ENCODE results near the gene PCGF6. TPM values are rescaled to one million over a fixed set of nuclear protein-coding genes. Genes with fewer than 3 reads are reported as not detected.
"Not testable (repeated sequence)": the region's sequence is repeated elsewhere in the genome, so short reads cannot be mapped to it uniquely, and the experiment has no call there.

PCGF6 gene, protein sequence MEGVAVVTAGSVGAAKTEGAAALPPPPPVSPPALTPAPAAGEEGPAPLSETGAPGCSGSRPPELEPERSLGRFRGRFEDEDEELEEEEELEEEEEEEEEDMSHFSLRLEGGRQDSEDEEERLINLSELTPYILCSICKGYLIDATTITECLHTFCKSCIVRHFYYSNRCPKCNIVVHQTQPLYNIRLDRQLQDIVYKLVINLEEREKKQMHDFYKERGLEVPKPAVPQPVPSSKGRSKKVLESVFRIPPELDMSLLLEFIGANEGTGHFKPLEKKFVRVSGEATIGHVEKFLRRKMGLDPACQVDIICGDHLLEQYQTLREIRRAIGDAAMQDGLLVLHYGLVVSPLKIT
- 11.2 and 13.8 TPM in 2 replicates for total RNA-seq (2014; rRNA removed; shearing (Covaris generic); ENCODE audit: low replicate concordance)

DNA sequence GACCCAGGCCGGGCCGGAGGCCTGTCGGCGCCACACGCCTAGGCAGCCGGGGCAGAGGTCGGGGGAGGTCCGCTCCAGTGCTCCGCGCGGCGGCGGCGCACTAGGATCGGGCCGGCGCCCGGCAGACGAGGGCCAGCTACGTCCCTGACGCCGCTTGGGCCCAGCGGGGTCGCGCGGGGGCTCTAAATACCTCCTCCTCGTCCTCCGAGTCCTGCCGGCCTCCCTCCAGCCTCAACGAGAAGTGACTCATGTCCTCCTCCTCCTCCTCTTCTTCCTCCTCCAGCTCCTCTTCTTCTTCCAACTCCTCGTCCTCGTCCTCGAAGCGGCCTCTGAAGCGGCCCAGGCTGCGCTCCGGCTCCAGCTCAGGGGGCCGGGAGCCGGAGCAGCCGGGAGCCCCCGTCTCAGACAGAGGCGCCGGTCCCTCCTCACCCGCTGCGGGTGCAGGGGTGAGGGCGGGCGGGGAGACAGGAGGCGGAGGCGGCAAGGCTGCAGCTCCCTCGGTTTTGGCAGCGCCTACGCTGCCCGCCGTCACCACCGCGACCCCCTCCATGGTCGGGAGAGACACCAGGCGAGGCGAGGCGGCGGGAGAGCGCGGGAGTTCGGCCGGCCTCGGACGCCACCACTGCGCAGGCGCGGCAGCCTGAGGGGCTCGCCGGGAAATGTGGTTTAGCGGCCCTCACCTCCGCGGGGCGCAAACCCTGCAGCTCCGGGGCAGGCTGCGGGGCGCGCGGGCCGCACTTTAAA lies at the start of gene PCGF6:
PCGF6 (minus strand) TSS at position 624 of the 744 bp plus-strand sequence; CDS start at position 550, 74 bp downstream.
- DNase-seq (ENCODE audit: low read depth): peak; percentile 80
- in situ Hi-C loops (cut with HindIII; ENCODE audit: low pct_unique_long_range_greater_than_20kb, low sequenced_read_pairs): no loop called here

DNA sequence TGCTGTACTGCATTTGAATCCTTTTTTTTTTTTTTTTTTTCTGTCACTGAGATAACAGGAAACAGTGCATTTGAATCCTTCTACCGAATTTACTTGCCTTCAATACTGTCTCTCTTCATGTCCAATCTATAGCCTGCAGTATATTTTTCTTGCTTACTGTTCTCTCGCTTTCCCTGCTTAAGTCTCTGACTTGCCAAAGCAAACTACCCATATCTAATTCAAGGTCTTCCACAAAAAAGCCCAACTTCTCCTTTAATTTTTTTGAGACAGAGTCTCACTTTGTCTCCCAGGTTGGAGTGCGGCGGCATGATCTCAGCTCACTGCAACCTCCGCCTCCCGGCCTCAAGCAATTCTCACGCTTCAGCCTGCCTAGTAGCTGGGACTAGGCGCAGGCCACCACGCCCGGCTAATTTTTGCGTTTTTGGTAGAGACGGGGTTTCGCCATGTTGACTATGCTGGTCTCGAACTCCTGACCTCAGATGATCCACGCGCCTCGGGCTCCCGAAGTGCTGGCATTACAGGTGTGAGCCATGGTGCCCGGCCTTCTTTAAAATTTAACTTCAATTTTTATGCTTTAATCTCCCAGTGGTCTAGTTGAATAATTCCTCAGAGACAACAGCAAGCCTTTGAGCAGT lies 46.4 kb upstream of the PCGF6 start:
- in situ Hi-C loops (cut with HindIII; ENCODE audit: low pct_unique_long_range_greater_than_20kb, low sequenced_read_pairs): no loop called here

DNA sequence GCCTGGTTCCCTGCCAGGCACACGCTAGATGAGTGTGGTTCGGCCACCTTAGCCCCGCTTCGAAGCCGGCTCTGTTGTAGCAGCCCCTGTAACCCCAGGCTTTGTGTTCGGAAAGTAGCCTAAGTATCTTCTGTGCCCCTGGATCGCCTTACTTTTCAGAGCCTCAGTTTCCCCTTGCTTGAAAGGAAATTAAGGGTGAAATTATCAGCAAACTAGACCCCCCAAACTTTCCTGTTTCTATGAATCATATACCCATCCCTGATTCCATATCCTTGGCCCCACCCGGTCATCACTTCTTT lies 45.8 kb upstream of the PCGF6 start:
- DNase-seq (ENCODE audit: low read depth): no peak
- in situ Hi-C loops (cut with HindIII; ENCODE audit: low pct_unique_long_range_greater_than_20kb, low sequenced_read_pairs): no loop called here

More for the DNA sequence above, 46.4 kb upstream of the PCGF6 start:
- DNase-seq (ENCODE audit: low read depth): no peak

DNA sequence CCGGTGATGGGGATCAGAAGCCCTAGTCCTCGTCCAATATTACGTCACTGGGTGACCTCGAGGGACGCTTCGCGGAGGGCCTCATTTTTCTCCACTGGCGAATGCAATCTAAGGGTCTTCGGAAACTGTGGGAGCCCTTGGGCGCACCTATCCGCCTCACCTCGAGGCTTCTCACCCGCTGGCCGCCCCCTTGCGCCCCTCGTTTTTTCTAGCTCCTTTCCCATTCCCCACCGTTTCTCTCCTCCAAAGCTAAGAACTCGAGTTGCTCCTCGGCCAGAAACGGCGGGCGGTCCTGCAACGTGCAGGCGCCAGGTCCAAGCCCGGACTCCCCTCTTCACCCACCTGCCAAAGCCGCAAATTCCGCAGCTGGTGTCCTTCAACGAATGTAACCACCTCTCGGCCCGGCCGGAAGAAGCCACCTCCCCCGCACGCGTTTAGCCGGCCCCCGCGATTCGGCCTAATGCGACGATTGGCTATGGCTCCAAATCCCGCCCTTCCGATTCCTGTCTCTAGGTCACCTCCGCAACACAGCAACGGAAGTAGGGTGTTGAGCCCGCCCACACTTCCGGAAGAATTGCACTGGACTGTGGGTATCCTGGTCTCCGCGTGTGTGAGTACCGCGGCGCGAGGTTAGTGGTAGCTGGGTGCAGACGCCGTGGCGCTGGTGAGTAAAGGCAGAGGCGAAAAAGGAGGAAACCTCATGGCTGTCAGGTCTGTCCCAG lies 45.3 kb upstream of the PCGF6 start, which contains the start of the genes ATP5MK and PDCD11:
ATP5MK (minus strand) TSS at position 409 of the 722 bp plus-strand sequence. CDS start 4,018 bp downstream, outside the sequence.
PDCD11 (plus strand) TSS at position 560 of the 722 bp plus-strand sequence. CDS start 1,801 bp downstream, outside the sequence.
- DNase-seq (ENCODE audit: low read depth): peak; percentile 95
- in situ Hi-C loops (cut with HindIII; ENCODE audit: low pct_unique_long_range_greater_than_20kb, low sequenced_read_pairs): no loop called here

DNA sequence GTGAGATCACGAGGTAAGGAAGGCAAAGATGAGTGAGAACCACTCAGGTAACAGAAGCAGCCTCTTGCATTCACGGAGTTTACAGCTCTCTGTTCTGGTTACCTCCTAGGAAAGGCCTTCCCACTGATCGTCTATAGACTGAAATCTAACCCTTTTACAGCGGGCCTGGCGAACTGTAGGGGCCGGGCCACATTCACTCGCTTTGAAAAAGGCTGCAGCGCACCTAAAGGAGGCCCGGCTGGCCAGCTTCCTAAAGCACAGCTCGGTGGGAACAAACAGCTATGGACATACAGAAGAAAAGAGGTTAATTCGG lies 44.8 kb upstream of the PCGF6 start:
- in situ Hi-C loops (cut with HindIII; ENCODE audit: low pct_unique_long_range_greater_than_20kb, low sequenced_read_pairs): no loop called here
- DNase-seq (ENCODE audit: low read depth): peak; percentile 16

DNA sequence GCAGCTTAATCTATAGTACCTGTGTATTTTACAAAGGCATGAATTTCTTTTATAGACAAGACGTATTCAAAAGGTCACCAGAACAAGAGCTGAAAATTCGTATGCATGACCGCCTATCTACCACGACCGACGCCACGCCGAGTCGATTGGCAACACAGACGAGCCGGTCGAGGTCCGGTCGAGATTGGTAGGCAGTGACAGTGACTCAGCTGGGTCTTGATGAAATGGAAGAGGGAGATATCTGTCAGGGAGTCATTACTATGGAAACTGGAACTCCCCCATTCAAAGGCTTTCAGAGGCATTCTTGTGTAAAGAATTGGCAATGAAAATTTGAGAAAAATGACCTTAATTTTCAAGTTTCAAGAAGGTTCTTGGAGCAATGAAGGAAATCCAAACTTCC lies 43.2 kb upstream of the PCGF6 start:
- in situ Hi-C loops (cut with HindIII; ENCODE audit: low pct_unique_long_range_greater_than_20kb, low sequenced_read_pairs): no loop called here
- DNase-seq (ENCODE audit: low read depth): peak; percentile 45

DNA sequence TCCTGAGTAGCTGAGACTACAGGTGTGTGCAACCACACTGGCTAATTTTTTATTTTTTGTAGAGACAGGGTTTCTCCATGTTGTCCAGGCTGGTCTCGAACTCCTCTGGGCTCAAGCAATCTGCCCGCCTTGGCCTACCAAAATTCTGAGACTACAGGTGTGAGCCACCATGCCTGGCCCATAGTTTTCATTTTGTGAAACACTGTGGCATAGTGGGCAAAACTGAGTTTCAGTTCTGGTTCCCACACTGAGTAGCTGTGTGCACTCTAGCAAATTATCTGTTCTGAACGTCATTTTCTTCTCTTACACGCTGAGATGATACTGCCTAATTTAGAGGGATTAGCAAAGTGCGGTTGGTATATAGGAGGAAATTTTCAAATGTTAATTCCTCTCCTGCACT lies 31.8 kb upstream of the PCGF6 start:
- in situ Hi-C loops (cut with HindIII; ENCODE audit: low pct_unique_long_range_greater_than_20kb, low sequenced_read_pairs): no loop called here
- DNase-seq (ENCODE audit: low read depth): no peak

DNA sequence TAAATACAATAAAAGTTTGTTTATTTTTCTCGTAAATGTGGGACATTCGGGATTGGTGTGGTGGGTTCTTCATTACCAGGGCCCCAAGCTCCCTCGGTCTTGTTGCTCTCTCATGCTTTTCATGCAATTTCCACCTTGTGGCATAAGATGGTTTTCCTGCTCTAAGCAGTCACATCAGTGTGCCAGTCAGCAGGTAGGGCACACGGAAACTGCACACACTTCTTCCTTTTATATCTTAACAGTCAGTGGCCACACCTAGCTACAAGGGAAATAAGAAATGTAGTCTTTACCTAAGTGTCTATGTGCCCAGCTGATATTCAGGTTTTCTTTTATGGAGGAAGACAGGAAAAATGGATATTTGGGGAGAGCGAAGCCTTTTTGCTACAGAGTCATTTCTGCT lies 23.3 kb upstream of the PCGF6 start:
- no peak for DNase-seq (ENCODE audit: low read depth)
- in situ Hi-C loops (cut with HindIII; ENCODE audit: low pct_unique_long_range_greater_than_20kb, low sequenced_read_pairs): no loop called here

DNA sequence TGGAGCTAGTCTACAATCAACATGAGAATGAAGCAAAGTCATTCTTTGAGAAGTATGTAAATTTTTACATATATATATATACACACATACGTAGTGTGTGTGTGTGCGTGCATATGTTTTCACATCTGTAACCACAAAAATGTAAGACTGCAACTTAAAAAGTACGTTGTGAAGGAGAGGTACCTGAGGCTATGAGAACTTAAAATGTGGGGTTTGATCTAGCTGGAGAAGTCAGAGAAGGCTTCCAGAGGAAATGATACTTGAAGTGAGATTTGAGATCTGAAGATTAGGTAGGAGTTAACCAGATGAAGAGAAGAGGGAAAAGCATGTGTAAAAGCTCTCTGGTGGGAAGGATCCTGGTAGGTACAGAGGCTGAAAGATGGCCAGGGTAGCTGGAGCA lies 22.6 kb upstream of the PCGF6 start:
- in situ Hi-C loops (cut with HindIII; ENCODE audit: low pct_unique_long_range_greater_than_20kb, low sequenced_read_pairs): no loop called here
- DNase-seq (ENCODE audit: low read depth): no peak

DNA sequence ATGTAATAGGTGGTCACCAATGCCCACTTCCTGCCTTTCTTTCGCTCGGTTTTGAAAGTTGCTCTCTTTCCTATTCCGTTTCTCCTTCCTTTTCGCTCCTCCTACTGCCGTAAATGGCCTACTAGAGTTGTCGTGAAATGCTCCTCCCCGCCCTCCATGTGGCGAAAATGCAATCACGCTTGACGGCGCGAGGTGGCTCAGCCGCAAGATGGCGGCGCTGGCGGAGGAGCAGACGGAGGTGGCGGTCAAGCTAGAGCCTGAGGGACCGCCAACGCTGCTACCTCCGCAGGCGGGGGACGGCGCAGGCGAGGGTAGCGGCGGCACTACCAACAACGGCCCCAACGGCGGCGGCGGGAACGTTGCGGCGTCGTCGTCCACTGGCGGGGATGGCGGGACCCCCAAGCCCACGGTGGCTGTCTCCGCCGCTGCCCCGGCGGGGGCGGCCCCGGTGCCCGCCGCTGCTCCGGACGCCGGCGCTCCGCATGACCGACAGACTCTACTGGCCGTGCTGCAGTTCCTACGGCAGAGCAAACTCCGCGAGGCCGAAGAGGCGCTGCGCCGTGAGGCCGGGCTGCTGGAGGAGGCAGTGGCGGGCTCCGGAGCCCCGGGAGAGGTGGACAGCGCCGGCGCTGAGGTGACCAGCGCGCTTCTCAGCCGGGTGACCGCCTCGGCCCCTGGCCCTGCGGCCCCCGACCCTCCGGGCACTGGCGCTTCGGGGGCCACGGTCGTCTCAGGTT lies 17.0 kb upstream of the PCGF6 start, which contains the start of gene TAF5:
TAF5 (plus strand) TSS at position 195 of the 737 bp plus-strand sequence; CDS start at position 209, 14 bp downstream.
- in situ Hi-C loops (cut with HindIII; ENCODE audit: low pct_unique_long_range_greater_than_20kb, low sequenced_read_pairs): no loop called here
- DNase-seq (ENCODE audit: low read depth): peak; percentile 91

DNA sequence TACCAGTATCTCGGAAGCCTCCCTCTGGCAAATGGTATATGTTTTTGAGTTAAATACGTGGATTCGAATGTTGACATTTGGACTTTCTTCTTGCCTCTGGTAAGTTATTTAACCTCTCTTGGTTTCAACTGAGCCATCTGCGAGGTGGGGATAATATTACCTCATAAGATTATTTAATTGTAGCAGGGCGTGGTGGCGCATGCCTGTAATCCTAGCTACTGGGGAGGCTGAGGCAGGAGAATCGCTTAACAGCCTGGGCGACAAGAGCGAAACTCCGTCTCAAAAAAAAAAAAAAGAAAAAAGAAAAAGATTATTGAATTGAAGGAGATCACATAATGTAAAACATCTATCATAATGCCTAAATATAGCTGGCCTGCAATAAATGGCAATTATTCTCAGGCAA lies 16.4 kb upstream of the PCGF6 start:
- in situ Hi-C loops (cut with HindIII; ENCODE audit: low pct_unique_long_range_greater_than_20kb, low sequenced_read_pairs): no loop called here
- DNase-seq (ENCODE audit: low read depth): no peak

DNA sequence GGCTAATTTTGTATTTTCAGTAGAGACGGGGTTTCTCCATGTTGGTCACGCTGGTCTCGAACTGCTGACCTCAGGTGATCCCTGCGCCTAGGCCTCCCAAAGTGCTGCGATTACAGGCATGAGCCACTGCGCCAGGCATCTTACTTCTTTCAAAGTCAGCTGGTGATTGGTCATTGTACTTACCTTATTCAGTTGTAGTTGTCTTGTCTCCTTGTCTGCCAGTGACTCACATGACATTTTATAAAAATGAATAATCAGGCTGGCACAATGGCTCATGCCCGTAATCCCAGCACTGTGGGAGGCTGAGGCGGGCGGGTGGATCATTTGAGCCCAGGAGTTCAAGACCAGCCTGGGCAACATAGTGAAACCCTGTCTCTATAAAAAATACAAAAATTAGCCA lies 9.9 kb upstream of the PCGF6 start:
- DNase-seq (ENCODE audit: low read depth); in situ Hi-C loops (cut with HindIII; ENCODE audit: low pct_unique_long_range_greater_than_20kb, low sequenced_read_pairs): not testable (repeated sequence)

DNA sequence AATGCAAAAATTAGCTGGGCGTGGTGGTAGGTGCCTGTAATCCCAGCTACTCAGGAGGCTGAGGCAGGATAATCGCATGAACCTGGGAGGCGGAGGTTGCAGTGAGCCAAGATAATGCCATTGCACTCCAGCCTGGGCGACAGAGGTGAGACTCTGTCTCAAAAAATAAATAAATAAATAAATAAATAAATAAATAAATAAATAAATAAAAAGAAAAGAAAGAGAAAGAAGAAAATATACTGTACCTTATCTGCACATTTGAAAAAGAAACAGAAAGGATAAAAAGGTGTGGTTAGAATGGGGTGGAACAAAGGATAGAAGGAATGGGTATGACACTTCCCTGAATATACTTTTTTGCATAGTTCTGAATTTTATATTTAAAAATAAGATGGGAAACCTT lies 8.6 kb upstream of the PCGF6 start:
- DNase-seq (ENCODE audit: low read depth); in situ Hi-C loops (cut with HindIII; ENCODE audit: low pct_unique_long_range_greater_than_20kb, low sequenced_read_pairs): not testable (repeated sequence)

DNA sequence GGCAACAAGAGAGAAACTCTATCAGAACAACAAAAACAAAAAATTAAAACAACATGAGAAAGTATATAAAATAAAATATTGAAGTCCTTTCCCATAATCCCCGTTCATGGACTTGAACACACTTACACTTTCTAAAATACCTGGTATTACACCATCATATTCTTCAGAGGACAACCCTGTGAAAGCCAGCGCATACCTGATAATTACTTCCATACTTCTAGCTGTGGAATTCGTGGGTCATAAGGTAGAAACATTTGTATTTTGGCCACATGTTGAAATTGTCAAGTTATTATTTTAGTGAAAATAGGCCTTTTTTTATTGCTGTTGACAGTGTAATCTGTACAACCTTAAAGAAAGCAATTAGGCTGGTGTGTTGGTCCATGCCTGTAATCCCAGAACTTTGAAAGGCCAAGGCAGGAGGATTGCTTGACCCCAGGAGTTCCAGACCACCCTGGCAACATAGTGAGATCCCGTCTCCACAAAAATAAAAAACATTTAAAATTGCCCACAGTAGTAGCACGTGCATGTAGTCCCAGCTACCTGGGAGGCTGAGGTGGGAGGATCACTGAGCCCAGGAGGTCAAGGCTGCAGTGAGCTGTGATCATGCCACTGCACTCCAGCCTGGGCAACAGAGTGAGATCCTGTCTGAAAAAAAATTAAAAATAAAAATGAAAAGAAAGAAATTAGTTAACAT lies 5.1 kb upstream of the PCGF6 start:
- in situ Hi-C loops (cut with HindIII; ENCODE audit: low pct_unique_long_range_greater_than_20kb, low sequenced_read_pairs): no loop called here
- no peak for DNase-seq (ENCODE audit: low read depth)

DNA sequence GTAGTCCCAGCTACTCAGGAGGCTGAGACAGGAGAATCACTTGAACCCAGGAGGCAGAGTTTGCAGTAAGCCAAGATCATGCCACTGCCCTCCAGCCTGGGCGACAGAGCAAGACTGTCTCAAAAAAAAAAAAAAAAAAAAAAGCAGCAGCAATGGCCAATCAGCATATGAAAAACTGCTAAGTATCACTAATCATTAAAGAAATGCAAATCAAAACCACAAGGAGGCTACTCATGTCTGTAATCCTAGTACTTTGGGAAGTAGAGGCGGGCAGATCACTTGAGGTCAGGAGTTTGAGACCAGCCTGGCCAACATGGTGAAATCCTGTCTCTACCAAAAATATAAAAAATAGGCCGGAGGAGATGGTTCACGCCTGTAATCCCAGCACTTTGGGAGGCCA lies 3.6 kb upstream of the PCGF6 start:
- DNase-seq (ENCODE audit: low read depth): peak; percentile 58
- in situ Hi-C loops (cut with HindIII; ENCODE audit: low pct_unique_long_range_greater_than_20kb, low sequenced_read_pairs): not testable (repeated sequence)

DNA sequence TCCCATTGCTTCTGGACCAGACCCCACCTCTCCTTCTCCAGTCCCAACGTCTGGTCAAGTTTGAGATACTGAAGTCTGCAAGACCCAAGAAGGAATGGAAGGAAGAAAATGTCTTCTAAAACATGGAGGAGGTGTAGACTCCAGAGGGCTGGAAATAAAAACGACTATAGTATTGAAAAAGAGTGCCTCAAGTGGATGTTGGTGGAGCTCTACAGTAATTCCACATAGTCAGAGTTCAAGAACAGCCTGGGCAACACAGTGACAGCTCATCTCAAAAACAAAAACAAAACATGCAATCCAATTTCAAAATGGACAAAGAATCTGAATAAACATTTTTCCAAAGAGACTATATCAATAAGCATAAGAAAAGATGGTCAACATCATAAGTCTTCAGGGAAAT lies 2.3 kb upstream of the PCGF6 start:
- in situ Hi-C loops (cut with HindIII; ENCODE audit: low pct_unique_long_range_greater_than_20kb, low sequenced_read_pairs): no loop called here
- DNase-seq (ENCODE audit: low read depth): peak; percentile 28

DNA sequence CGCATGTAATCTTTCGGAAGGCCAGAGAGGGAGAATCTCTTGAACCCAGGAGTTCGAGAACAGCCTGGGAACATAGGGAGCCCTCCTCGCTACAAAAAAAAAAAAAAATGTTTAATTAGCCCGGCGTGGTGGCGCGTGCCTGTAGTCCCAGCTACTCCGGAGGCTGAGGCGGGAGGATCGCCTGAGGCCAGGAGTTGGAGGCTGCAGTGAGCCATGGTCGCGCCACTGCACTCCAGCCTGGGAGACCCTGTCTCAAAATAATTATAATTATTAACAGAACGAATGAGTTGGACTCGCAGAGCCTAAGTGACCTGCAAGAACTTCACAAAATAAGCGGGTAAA lies 794 bp downstream of the PCGF6 start:
- DNase-seq (ENCODE audit: low read depth): peak; percentile 7
- in situ Hi-C loops (cut with HindIII; ENCODE audit: low pct_unique_long_range_greater_than_20kb, low sequenced_read_pairs): no loop called here

All from Caki2 (cell line).